HCT116 (cell line): ENCODE data around the gene CAPZA2.

Experiments
- POLR2A ChIP-seq: IDR thresholded peaks from 2 replicates; pipeline ENCODE4 v1.7.0; 2011; ENCODE audit warnings: borderline replicate concordance; ENCODE audit not compliant: insufficient read depth, insufficient read length; ENCODE audit errors: extremely low read depth
- RAD21 ChIP-seq: IDR thresholded peaks from 2 replicates; pipeline ENCODE4 v1.6.1; 2012; ENCODE audit warnings: low read depth, mild to moderate bottlenecking
- TF ChIP-seq, protein P1 (sequence below), 3 experiments: fragments of 200-600 bp in 1 of 3; sonication (generic) in 1 of 3; IDR thresholded peaks in 2 of 3; conservative IDR thresholded peaks in 1 of 3; 2 replicates each; pipeline ENCODE4 v1.5.1; 2012 to 2017; ENCODE audit warnings: low read depth in 2 of 3, low read length in 2 of 3, antibody characterized with exemption in 1 of 3, borderline replicate concordance in 1 of 3, control low read depth in 1 of 3, mild to moderate bottlenecking in 1 of 3, mixed read lengths in 1 of 3, mixed run types in 1 of 3, moderate library complexity in 1 of 3; ENCODE audit not compliant: insufficient read depth in 1 of 3

DNA sequence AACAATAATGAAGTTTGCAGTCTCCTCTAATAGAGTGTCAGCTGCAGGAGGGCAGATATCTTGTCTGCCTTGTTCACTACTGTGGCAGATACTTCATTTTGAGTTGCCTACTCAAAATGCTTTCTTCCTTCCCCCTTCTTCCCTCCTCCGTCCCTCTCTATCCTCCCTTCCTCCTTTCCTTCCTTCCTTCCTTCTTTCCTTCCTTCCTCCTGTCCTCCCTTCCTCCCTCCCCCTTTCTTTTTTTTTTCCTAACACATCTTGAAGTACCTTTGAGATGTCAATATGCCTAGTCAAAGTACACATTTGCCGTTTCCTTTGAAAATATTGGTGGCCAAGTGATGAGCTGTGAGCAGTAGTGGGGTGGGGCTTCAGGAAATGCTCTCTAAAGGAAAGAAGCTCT lies 72.2 kb downstream of the CAPZA2 start:
- no peak for TF ChIP-seq POLR2A
- TF ChIP-seq RAD21, result no peak
- TF ChIP-seq, protein P1, sequence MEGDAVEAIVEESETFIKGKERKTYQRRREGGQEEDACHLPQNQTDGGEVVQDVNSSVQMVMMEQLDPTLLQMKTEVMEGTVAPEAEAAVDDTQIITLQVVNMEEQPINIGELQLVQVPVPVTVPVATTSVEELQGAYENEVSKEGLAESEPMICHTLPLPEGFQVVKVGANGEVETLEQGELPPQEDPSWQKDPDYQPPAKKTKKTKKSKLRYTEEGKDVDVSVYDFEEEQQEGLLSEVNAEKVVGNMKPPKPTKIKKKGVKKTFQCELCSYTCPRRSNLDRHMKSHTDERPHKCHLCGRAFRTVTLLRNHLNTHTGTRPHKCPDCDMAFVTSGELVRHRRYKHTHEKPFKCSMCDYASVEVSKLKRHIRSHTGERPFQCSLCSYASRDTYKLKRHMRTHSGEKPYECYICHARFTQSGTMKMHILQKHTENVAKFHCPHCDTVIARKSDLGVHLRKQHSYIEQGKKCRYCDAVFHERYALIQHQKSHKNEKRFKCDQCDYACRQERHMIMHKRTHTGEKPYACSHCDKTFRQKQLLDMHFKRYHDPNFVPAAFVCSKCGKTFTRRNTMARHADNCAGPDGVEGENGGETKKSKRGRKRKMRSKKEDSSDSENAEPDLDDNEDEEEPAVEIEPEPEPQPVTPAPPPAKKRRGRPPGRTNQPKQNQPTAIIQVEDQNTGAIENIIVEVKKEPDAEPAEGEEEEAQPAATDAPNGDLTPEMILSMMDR (IDR thresholded peaks at IDR 0.05 in 2 of 3, conservative IDR thresholded peaks at IDR 0.05 in 1 of 3; ENCODE audit: borderline replicate concordance in 1 of 3, insufficient read depth in 1 of 3, low read depth in 2 of 3, low read length in 2 of 3), result no peak
